NCI-H1092 (cell line): ENCODE results near the gene WNT4.

Experiments used
- DNase-seq: peaks from one replicate; lab custom pipeline; 2025; lab: John Stamatoyannopoulos, UW

The WNT4 gene

DNA sequence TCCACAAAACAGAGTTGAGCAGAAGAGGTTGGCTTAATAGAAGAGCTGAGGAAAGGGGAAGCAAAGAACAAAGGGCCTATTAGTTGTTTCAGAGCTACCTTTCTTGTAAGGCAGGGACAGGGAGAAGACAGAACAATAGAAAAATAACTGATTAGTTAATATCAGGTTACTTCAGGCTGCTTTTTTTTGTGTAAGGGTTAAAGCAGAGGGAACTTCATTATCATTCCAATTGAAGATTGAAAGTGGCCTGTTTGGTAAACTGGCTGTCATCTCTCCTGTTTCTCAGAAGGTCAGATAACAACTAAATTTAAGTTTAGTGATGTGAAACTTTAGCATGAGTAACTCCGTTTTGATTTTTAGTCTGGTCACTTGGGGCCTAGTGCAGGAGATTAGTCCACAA lies 68.1 kb downstream of the WNT4 start:
- no peak for DNase-seq

GRCh38 chr1:22071511-22071910 lies 71.4 kb downstream of the WNT4 start:
- DNase-seq, result no peak
